Measurements from ENCODE around the gene ZFP36L1. TPM values are rescaled to one million over a fixed set of nuclear protein-coding genes. Genes with fewer than 3 reads are reported as not detected.

Gene ZFP36L1
- total and polyA plus RNA-seq, 7 donors, result 45.4 to 225 (median 117) TPM

GRCh38 chr14:68788275-68788995, 4.4 kb downstream of the ZFP36L1 start:
- 35 to 37% (median 36%) methylated on average over 10 of the region's 10 CpGs for WGBS, 3 donors
- Histone ChIP-seq H3K4me3 (peak overlapping the region; percentile 91), H3K27ac (peak overlapping the region; percentile 100), H3K9me3 (no peaks in the 10 kb centered on the region), H3K4me1 (peaks cover 9% of the 10 kb centered on the region), H3K36me3 (ENCODE audit: insufficient read depth in 1 of 2, low read depth in 1 of 2) (peaks cover 23 to 53% of the 10 kb centered on the region in 2 donors), H3K27me3 (ENCODE audit: insufficient read depth in 3 of 3, low read length in 2 of 3) (no peaks in the 10 kb centered on the region)
- no peak for TF ChIP-seq CTCF (IDR thresholded peaks at IDR 0.05)
- intact Hi-C loops (cut with DNase I), result loop anchor here in 1 of 2 donors (5.0 kb wide), 1 partner anchor 106 kb away; no protein-coding TSS in a partner anchor
- no peak for ATAC-seq
- DNase-seq, result no peak

GRCh38 chr14:68787092-68787992, 5.5 kb downstream of the ZFP36L1 start:
- H3K4me1 ChIP-seq, result peaks cover 9% of the 10 kb centered on the region
- H3K4me3 ChIP-seq, result peak overlapping the region; percentile 91
- peak in 3 of 4 donors; percentile 10 to 14 (median 14) for ATAC-seq
- no peak for DNase-seq
- no peaks in the 10 kb centered on the region for H3K9me3 ChIP-seq
- WGBS, 3 donors, result 52 to 58% (median 56%) methylated on average over 15 of the region's 15 CpGs
- peaks cover 23 to 52% of the 10 kb centered on the region in 2 donors for H3K36me3 ChIP-seq (ENCODE audit: insufficient read depth in 1 of 2, low read depth in 1 of 2)
- intact Hi-C loops (cut with DNase I), result loop anchor here in 1 of 2 donors (5.0 kb wide), 1 partner anchor 105 kb away; no protein-coding TSS in a partner anchor
- no peak for TF ChIP-seq CTCF (IDR thresholded peaks at IDR 0.05)
- H3K27ac ChIP-seq, result peak overlapping the region; percentile 100
- H3K27me3 ChIP-seq (ENCODE audit: insufficient read depth in 3 of 3, low read length in 2 of 3), result no peaks in the 10 kb centered on the region

GRCh38 chr14:68786491-68787091, 6.3 kb downstream of the ZFP36L1 start:
- DNase-seq (no peak), ATAC-seq (peak; percentile 2 to 25 (median 20))
- no peaks in the 10 kb centered on the region for H3K27me3 ChIP-seq (ENCODE audit: insufficient read depth in 3 of 3, low read length in 2 of 3)
- WGBS, 3 donors, result 60 to 71% (median 67%) methylated on average over 6 of the region's 6 CpGs
- peak overlapping the region; percentile 100 for H3K27ac ChIP-seq
- intact Hi-C loops (cut with DNase I), result loop anchor here in 1 of 2 donors (5.0 kb wide), 1 partner anchor 104 kb away; no protein-coding TSS in a partner anchor
- H3K36me3 ChIP-seq (ENCODE audit: insufficient read depth in 1 of 2, low read depth in 1 of 2), result peaks cover 23 to 44% of the 10 kb centered on the region in 2 donors
- no peak overlapping the region for H3K4me3 ChIP-seq
- H3K4me1 ChIP-seq, result peaks cover 13% of the 10 kb centered on the region
- no peaks in the 10 kb centered on the region for H3K9me3 ChIP-seq
- no peak for TF ChIP-seq CTCF (IDR thresholded peaks at IDR 0.05)

GRCh38 chr14:68785534-68786490, 7.1 kb downstream of the ZFP36L1 start:
- WGBS, 3 donors, result 67 to 68% (median 68%) methylated on average over 5 of the region's 5 CpGs
- Histone ChIP-seq H3K9me3 (no peaks in the 10 kb centered on the region), H3K36me3 (ENCODE audit: insufficient read depth in 1 of 2, low read depth in 1 of 2) (peaks cover 18 to 37% of the 10 kb centered on the region in 2 donors), H3K27ac (peak overlapping the region; percentile 100), H3K4me1 (peaks cover 20% of the 10 kb centered on the region), H3K27me3 (ENCODE audit: insufficient read depth in 3 of 3, low read length in 2 of 3) (no peaks in the 10 kb centered on the region), H3K4me3 (no peak overlapping the region)
- intact Hi-C loops (cut with DNase I), result loop anchor here in 1 of 2 donors (5.0 kb wide), 1 partner anchor 104 kb away; no protein-coding TSS in a partner anchor
- ATAC-seq (peak; percentile 10 to 32 (median 20)), DNase-seq (no peak)
- TF ChIP-seq CTCF (IDR thresholded peaks at IDR 0.05), result no peak
